SU-DHL-6 (cell line): Measurements from ENCODE around the gene ASAP2.

Source experiments
- H2AFZ ChIP-seq: fragments of 200-600 bp; sonication (generic); 2 replicates; pipeline ENCODE4 v1.6.1; 2014; ENCODE audit warnings: low read depth, mild to moderate bottlenecking, moderate library complexity, mixed read lengths, antibody characterized with exemption, low read length; ENCODE audit not compliant: severe bottlenecking
- H3F3A ChIP-seq: fragments of 200-600 bp; shearing (Covaris generic); 2 replicates; pipeline ENCODE4 v1.6.0; 2016; ENCODE audit warnings: antibody characterized with exemption, mild to moderate bottlenecking; ENCODE audit not compliant: insufficient read depth
- H3K27ac ChIP-seq: fragments of 200-600 bp; sonication (generic); 2 replicates; pipeline ENCODE4 v1.5.1; 2016; ENCODE audit warnings: low read depth, mild to moderate bottlenecking, low read length, moderate library complexity, mixed read lengths
- H3K27me3 ChIP-seq: fragments of 200-600 bp; sonication (generic), shearing (Covaris generic); 2 replicates; pipeline ENCODE4 v1.6.0; 2014; ENCODE audit warnings: mild to moderate bottlenecking, low read length
- H3K36me3 ChIP-seq: fragments of 200-600 bp; sonication (generic); 2 replicates; pipeline ENCODE4 v1.6.1; 2014; ENCODE audit warnings: mild to moderate bottlenecking, low read length, mixed read lengths
- H3K4me2 ChIP-seq: fragments of 300-600, 200-600 bp; shearing (Covaris generic), sonication (generic); 2 replicates; pipeline ENCODE4 v1.6.0; 2014; ENCODE audit warnings: low read length, low read depth, mild to moderate bottlenecking; ENCODE audit not compliant: poor library complexity, severe bottlenecking
- H3K4me3 ChIP-seq: fragments of 200-600 bp; sonication (generic); 2 replicates; pipeline ENCODE4 v1.5.1; 2014; ENCODE audit warnings: antibody characterized with exemption, low read length, mild to moderate bottlenecking, mixed read lengths; ENCODE audit not compliant: insufficient read depth, poor library complexity, severe bottlenecking
- H3K79me2 ChIP-seq: fragments of 200-600 bp; sonication (generic); 2 replicates; pipeline ENCODE4 v1.6.1; 2014; ENCODE audit warnings: mild to moderate bottlenecking, low read length, moderate library complexity; ENCODE audit not compliant: insufficient read depth
- H3K9ac ChIP-seq: fragments of 200-600 bp; sonication (generic); 2 replicates; pipeline ENCODE4 v1.7.0; 2014; ENCODE audit warnings: mild to moderate bottlenecking, low read length
- H3K9me2 ChIP-seq: fragments of 200-600 bp; sonication (generic); replicated peaks from 2 replicates; pipeline ENCODE4 v1.6.1; 2014; ENCODE audit warnings: low read length; ENCODE audit not compliant: insufficient read depth
- H3K9me3 ChIP-seq: fragments of 200-600 bp; sonication (generic); 2 replicates; pipeline ENCODE4 v1.6.1; 2014; ENCODE audit warnings: low read length, mixed read lengths; ENCODE audit not compliant: insufficient read depth
- H4K20me1 ChIP-seq: fragments of 200-600 bp; sonication (generic); 2 replicates; pipeline ENCODE4 v1.6.1; 2014; ENCODE audit warnings: low read depth, mild to moderate bottlenecking, antibody characterized with exemption, low read length, moderate library complexity, mixed read lengths
- EZH2phosphoT487 ChIP-seq: fragments of 200-600 bp; sonication (generic), shearing (Covaris generic); conservative IDR thresholded peaks from 2 replicates; pipeline ENCODE4 v1.6.1; 2018; ENCODE audit warnings: mild to moderate bottlenecking, antibody characterized with exemption, low read length, moderate library complexity, mixed read lengths
- TF ChIP-seq, protein P1 (sequence below): fragments of 200-600 bp; sonication (generic); IDR thresholded peaks from one replicate; pipeline ENCODE4 v1.5.1; 2017; ENCODE audit warnings: antibody characterized with exemption, mild to moderate bottlenecking, low read length, moderate library complexity; ENCODE audit not compliant: insufficient read depth, poor library complexity, severe bottlenecking

The ASAP2 gene

DNA sequence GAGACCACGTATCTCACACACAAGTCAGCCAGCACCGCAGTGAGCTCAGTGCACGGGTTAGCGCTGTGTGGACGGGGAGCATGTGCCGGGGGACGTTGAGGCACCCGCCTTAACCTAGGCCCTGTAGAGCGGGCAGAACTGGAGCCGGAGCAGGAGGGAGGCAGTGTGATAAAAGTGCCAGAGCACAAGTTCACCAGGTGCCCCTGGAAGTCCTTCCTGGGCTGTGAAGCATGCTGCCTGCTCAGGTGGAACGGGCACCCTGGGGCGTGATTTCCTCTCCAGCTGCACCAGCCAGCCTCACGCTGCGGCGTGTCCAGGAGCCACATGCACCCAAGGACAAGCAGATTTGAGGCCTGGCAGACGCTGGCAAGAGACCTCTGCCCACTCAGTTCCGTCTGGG, 166.4 kb downstream of the ASAP2 start:
- Histone ChIP-seq H3K9me3 (no peaks in the 10 kb centered on the region), H3K4me3 (no peak overlapping the region), H3K36me3 (no peaks in the 10 kb centered on the region), H3K27ac (no peak overlapping the region), H3K27me3 (no peaks in the 10 kb centered on the region), H2AFZ (no peak overlapping the region), H3K9me2 (no peaks in the 10 kb centered on the region), H3K79me2 (no peaks in the 10 kb centered on the region), H3F3A (no peaks in the 10 kb centered on the region), H3K9ac (no peak overlapping the region), H3K4me2 (no peak overlapping the region), H4K20me1 (no peaks in the 10 kb centered on the region)
- TF ChIP-seq EZH2phosphoT487, result no peak
- TF ChIP-seq, protein P1, sequence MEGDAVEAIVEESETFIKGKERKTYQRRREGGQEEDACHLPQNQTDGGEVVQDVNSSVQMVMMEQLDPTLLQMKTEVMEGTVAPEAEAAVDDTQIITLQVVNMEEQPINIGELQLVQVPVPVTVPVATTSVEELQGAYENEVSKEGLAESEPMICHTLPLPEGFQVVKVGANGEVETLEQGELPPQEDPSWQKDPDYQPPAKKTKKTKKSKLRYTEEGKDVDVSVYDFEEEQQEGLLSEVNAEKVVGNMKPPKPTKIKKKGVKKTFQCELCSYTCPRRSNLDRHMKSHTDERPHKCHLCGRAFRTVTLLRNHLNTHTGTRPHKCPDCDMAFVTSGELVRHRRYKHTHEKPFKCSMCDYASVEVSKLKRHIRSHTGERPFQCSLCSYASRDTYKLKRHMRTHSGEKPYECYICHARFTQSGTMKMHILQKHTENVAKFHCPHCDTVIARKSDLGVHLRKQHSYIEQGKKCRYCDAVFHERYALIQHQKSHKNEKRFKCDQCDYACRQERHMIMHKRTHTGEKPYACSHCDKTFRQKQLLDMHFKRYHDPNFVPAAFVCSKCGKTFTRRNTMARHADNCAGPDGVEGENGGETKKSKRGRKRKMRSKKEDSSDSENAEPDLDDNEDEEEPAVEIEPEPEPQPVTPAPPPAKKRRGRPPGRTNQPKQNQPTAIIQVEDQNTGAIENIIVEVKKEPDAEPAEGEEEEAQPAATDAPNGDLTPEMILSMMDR, result no peak

DNA sequence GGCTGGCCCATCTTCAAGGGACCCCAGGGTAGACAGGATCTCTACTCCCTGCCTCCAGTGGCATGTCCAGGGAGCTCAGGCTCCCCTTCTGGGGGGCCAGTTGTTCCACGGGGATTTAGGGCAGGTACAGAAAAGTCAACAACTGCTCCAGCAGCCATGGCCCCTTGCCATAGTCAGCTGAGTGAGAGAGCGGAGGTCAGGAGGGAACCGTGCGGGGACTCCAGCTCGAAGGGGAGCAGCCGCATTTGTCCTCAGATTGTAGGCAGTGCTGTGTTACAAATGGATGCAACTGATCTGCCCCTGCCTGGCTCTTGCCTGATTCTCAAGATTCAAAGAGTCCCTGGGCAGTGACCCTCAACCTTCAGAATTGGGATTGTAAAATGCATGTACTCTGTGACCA, 166.9 kb downstream of the ASAP2 start:
- H3K9me3 ChIP-seq, result no peaks in the 10 kb centered on the region
- no peaks in the 10 kb centered on the region for H3K79me2 ChIP-seq
- H4K20me1 ChIP-seq, result no peaks in the 10 kb centered on the region
- H3K4me3 ChIP-seq, result no peak overlapping the region
- H3F3A ChIP-seq, result no peaks in the 10 kb centered on the region
- TF ChIP-seq, protein P1, result no peak
- TF ChIP-seq EZH2phosphoT487, result no peak
- H3K36me3 ChIP-seq, result no peaks in the 10 kb centered on the region
- no peak overlapping the region for H3K27ac ChIP-seq
- H3K9ac ChIP-seq, result no peak overlapping the region
- H2AFZ ChIP-seq, result no peak overlapping the region
- H3K27me3 ChIP-seq, result no peaks in the 10 kb centered on the region
- no peak overlapping the region for H3K4me2 ChIP-seq
- H3K9me2 ChIP-seq, result no peaks in the 10 kb centered on the region

DNA sequence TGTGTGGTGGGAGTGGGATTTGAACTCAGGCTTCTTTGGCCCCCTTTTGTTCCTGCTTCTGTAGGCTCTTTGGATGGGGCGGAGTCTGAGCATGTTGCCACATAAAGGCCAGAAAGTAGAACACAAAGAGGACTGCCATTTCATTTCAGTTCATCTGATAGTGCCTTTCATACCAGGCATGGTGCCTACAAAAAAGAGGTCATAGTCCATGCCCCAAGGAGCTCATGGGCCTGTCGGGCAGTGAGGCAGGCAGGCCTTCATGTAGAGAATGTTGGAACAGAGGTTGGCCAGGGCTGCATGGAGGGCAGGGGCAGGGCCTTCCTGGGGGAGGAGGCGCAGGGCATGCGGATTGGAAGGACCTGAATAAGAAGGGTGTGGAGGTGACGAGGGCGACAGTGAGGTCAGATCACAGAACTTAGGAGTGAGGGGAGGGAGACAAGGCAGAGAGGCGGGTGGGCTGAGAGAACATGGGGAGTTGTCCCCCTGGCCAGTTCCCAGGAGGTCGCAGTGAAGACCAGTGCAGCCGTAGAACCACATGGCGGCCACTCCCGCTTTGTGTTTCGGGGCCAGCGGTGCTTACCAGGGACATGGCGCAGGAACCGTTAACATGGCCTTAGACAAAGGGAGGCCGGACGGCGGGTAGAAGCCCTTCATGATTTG, 167.6 kb downstream of the ASAP2 start:
- Histone ChIP-seq H3F3A (no peaks in the 10 kb centered on the region), H3K79me2 (no peaks in the 10 kb centered on the region), H3K9me3 (no peaks in the 10 kb centered on the region), H3K27ac (no peak overlapping the region), H3K36me3 (no peaks in the 10 kb centered on the region), H3K27me3 (no peaks in the 10 kb centered on the region), H4K20me1 (no peaks in the 10 kb centered on the region), H2AFZ (no peak overlapping the region), H3K4me2 (no peak overlapping the region), H3K4me3 (no peak overlapping the region), H3K9ac (no peak overlapping the region), H3K9me2 (no peaks in the 10 kb centered on the region)
- no peak for TF ChIP-seq EZH2phosphoT487
- TF ChIP-seq, protein P1, result no peak
